Keratinocyte (primary cell): ENCODE data around the gene ASCC3. TPM values are rescaled to one million over a fixed set of nuclear protein-coding genes. Genes with fewer than 3 reads are reported as not detected.

ENCODE experiments used
- DNase-seq: peaks from one replicate; pipeline ENCODE4 v3.0.0-alpha.2; 2011; ENCODE audit warnings: low read depth, missing footprints, low spot score
- FAIRE-seq: peaks from 2 replicates; lab custom pipeline; 2011; peaks lifted over from hg19 to GRCh38; lab: Jason Lieb, UNC
- H2AFZ ChIP-seq: 2 replicates; pipeline ENCODE4 v1.6.0; 2012; ENCODE audit warnings: low read length, control low read depth, inconsistent platforms; ENCODE audit not compliant: control insufficient read depth
- H3K27ac ChIP-seq: 2 replicates; pipeline ENCODE4 v1.5.1; 2011; ENCODE audit warnings: low read length; ENCODE audit not compliant: control insufficient read depth, insufficient read depth
- H3K27me3 ChIP-seq: 3 replicates; pipeline ENCODE4 v1.6.0; 2011; ENCODE audit warnings: low read length; ENCODE audit not compliant: control insufficient read depth, insufficient read depth; ENCODE audit errors: extremely low read depth
- H3K36me3 ChIP-seq, 2 experiments: 2 replicates in 1 of 2; 3 replicates in 1 of 2; pipeline ENCODE4 v1.5.1; 2011; ENCODE audit warnings: low read length in 2 of 2, mild to moderate bottlenecking in 1 of 2; ENCODE audit not compliant: control insufficient read depth in 2 of 2, insufficient read depth in 2 of 2; ENCODE audit errors: extremely low read depth in 1 of 2
- H3K4me1 ChIP-seq: 3 replicates; pipeline ENCODE4 v1.5.1; 2011; ENCODE audit warnings: low read length; ENCODE audit not compliant: control insufficient read depth, insufficient read depth; ENCODE audit errors: extremely low read depth
- H3K4me2 ChIP-seq: 3 replicates; pipeline ENCODE4 v1.6.0; 2011; ENCODE audit warnings: low read depth, low read length; ENCODE audit not compliant: control insufficient read depth, insufficient read depth; ENCODE audit errors: extremely low read depth
- H3K4me3 ChIP-seq, 3 experiments: fragments of 200-600 bp in 1 of 3; sonication (generic) in 1 of 3; 2 replicates in 2 of 3; 3 replicates in 1 of 3; pipeline ENCODE4 v1.5.1; 2011 to 2016; ENCODE audit warnings: low read length in 3 of 3, mild to moderate bottlenecking in 3 of 3, control low read depth in 2 of 3, inconsistent platforms in 1 of 3, low read depth in 1 of 3, mixed read lengths in 1 of 3, mixed run types in 1 of 3, moderate library complexity in 1 of 3; ENCODE audit not compliant: control insufficient read depth in 2 of 3, insufficient read depth in 2 of 3; ENCODE audit errors: extremely low read depth in 1 of 3
- H3K79me2 ChIP-seq: 2 replicates; pipeline ENCODE4 v1.6.0; 2012; ENCODE audit warnings: low read length; ENCODE audit not compliant: control insufficient read depth, insufficient read depth
- H3K9ac ChIP-seq: 3 replicates; pipeline ENCODE4 v1.6.0; 2011; ENCODE audit warnings: low read length; ENCODE audit not compliant: control insufficient read depth, insufficient read depth; ENCODE audit errors: extremely low read depth
- H3K9me1 ChIP-seq: 3 replicates; pipeline ENCODE4 v1.6.0; 2011; ENCODE audit warnings: low read length; ENCODE audit not compliant: control insufficient read depth, insufficient read depth; ENCODE audit errors: extremely low read depth
- H3K9me3 ChIP-seq: 2 replicates; pipeline ENCODE4 v1.5.1; 2012; ENCODE audit warnings: low read depth, low read length; ENCODE audit not compliant: control insufficient read depth
- H4K20me1 ChIP-seq: 3 replicates; pipeline ENCODE4 v1.6.0; 2011; ENCODE audit warnings: low read length; ENCODE audit not compliant: control insufficient read depth, insufficient read depth; ENCODE audit errors: extremely low read depth
- CTCF ChIP-seq, 3 experiments: IDR thresholded peaks in 1 of 3; conservative IDR thresholded peaks in 1 of 3; optimal IDR thresholded peaks in 1 of 3; 2 replicates in 2 of 3; 3 replicates in 1 of 3; pipeline versions ENCODE3 to v1.5.1; 2011; ENCODE audit warnings: low read length in 3 of 3, mild to moderate bottlenecking in 3 of 3, moderate library complexity in 2 of 3, control low read depth in 1 of 3, inconsistent platforms in 1 of 3; ENCODE audit not compliant: insufficient read depth in 2 of 3; ENCODE audit errors: extremely low read depth in 1 of 3
- EZH2 ChIP-seq: IDR thresholded peaks from one replicate; pipeline ENCODE4 v1.6.1; 2012; ENCODE audit warnings: inconsistent platforms, mild to moderate bottlenecking, low read length, moderate library complexity
- dilution Hi-C: fragments of 300-500 bp; cut with MboI; formaldehyde crosslinking; loops from one replicate; pipeline ENCODE4 v1.7.0; 2020; ENCODE audit warnings: low sequenced_read_pairs; ENCODE audit not compliant: extremely low pct_ligation_motif_present
- polyA plus RNA-seq, 5 experiments: library from polyadenylated mRNA; depleted of rRNA in 3 of 5; stranded (reverse) in 3 of 5; stranded (forward) in 1 of 5; unstranded in 1 of 5; fragments of >200 nt; gene quantifications; 1 replicate in 1 of 5; 2 replicates in 3 of 5; 3 replicates in 1 of 5; pipeline versions ENCODE4 v1.2.1 to v1.2.3, GENCODE V29; 2011 to 2012; ENCODE audit warnings: missing spikeins in 2 of 5, low read depth in 1 of 5, low replicate concordance in 1 of 5

ASCC3 gene
- polyA plus RNA-seq, 1 donor (not counting 4 experiments of a cell fraction or from before 2014, with no cell fraction given): 58.6 TPM

GRCh38 chr6:100905067-100905466 is 23.9 kb upstream of the ASCC3 start:
- Histone ChIP-seq H2AFZ (no peak overlapping the region), H3K27ac (no peak overlapping the region), H3K4me1 (no peaks in the 10 kb centered on the region), H3K9ac (no peak overlapping the region), H3K4me3 (no peak overlapping the region), H4K20me1 (no peaks in the 10 kb centered on the region), H3K79me2 (no peaks in the 10 kb centered on the region), H3K4me2 (no peak overlapping the region), H3K27me3 (no peaks in the 10 kb centered on the region), H3K9me3 (no peaks in the 10 kb centered on the region), H3K36me3 (no peaks in the 10 kb centered on the region), H3K9me1 (no peaks in the 10 kb centered on the region)
- TF ChIP-seq CTCF (optimal IDR thresholded peaks at IDR 0.05 in 1 of 3, IDR thresholded peaks at IDR 0.05 in 1 of 3, conservative IDR thresholded peaks at IDR 0.05 in 1 of 3; ENCODE audit: extremely low read depth in 1 of 3, insufficient read depth in 2 of 3, low read length in 3 of 3): no peak
- no peak for TF ChIP-seq EZH2
- FAIRE-seq (no peak), DNase-seq (no peak)
- dilution Hi-C loops: no loop called here

GRCh38 chr6:100904316-100904715 is 23.2 kb upstream of the ASCC3 start:
- Histone ChIP-seq H3K27ac (no peak overlapping the region), H3K27me3 (no peaks in the 10 kb centered on the region), H3K4me1 (no peaks in the 10 kb centered on the region), H3K9me1 (no peaks in the 10 kb centered on the region), H4K20me1 (no peaks in the 10 kb centered on the region), H2AFZ (no peak overlapping the region), H3K4me3 (no peak overlapping the region), H3K79me2 (no peaks in the 10 kb centered on the region), H3K9me3 (no peaks in the 10 kb centered on the region), H3K9ac (no peak overlapping the region), H3K4me2 (no peak overlapping the region), H3K36me3 (no peaks in the 10 kb centered on the region)
- dilution Hi-C loops: no loop called here
- DNase-seq (no peak), FAIRE-seq (no peak)
- TF ChIP-seq EZH2: no peak
- no peak for TF ChIP-seq CTCF (optimal IDR thresholded peaks at IDR 0.05 in 1 of 3, IDR thresholded peaks at IDR 0.05 in 1 of 3, conservative IDR thresholded peaks at IDR 0.05 in 1 of 3; ENCODE audit: extremely low read depth in 1 of 3, insufficient read depth in 2 of 3, low read length in 3 of 3)
